DMS79 (cell line): ENCODE data around the gene MRPL14.
"Not testable (repeated sequence)": the region's sequence is repeated elsewhere in the genome, so short reads cannot be mapped to it uniquely, and the experiment has no call there.

Experiments used
- DNase-seq: peaks from one replicate; lab custom pipeline; 2025; lab: John Stamatoyannopoulos, UW

The MRPL14 gene

GRCh38 chr6:44149369-44150012 lies 22.2 kb upstream of the MRPL14 start:
- no peak for DNase-seq

DNA sequence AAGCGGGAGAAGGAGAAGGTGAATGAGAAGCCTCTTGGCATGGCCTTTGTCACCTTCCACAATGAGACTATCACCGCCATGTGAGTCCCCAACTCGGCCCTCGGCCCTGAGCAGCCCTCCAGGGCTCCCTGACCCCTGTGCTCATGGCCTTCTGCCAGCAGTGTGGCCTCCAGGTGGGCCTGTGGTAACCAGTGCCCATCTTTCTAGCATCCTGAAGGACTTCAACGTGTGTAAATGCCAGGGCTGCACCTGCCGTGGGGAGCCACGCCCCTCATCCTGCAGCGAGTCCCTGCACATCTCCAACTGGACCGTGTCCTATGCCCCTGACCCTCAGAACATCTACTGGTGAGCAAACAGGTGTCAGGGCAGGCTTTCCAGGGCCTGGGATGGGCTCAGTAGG lies 21.1 kb upstream of the MRPL14 start:
- DNase-seq, result no peak

DNA sequence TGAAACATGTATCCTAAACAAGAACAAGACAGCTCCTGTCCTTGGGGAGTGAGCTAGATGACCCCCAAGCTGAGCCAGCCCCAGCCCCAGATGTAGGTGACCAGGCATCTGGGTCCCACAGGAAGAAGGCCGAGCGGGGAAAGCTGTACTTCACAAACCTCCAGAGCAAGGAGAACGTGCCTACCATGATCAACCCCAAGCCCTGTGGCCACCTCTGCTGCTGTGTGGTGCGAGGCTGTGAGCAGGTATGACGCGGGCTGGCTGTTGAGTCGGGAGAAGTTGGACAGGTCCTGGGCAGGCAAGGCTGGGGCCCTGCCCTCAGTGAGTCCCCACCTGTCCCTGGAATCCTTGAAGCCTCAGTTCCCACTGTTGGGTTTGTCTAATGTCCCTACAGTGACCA lies 20.0 kb upstream of the MRPL14 start:
- DNase-seq, result no peak

GRCh38 chr6:44146685-44147084 lies 19.4 kb upstream of the MRPL14 start:
- DNase-seq, result no peak

DNA sequence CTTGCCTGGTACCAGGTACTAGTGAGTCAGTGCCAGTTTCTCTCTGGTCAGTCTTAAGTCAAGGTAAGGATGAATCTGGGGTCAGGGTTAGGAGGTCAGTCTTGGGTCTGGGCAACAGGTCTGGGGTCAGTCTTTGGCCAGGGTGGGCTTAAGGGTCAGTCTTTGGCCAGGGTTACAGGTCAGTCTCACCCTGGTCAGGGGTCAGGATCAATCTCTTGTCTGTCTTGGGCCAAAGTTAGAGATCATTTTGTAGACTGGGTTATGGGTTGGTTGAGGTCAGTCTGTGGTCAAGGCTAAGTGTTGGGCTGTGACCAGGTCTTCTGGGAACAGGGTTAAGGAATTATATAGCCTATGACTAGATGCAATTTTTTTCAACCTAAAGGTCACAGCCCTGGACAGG lies 18.6 kb upstream of the MRPL14 start:
- no peak for DNase-seq

DNA sequence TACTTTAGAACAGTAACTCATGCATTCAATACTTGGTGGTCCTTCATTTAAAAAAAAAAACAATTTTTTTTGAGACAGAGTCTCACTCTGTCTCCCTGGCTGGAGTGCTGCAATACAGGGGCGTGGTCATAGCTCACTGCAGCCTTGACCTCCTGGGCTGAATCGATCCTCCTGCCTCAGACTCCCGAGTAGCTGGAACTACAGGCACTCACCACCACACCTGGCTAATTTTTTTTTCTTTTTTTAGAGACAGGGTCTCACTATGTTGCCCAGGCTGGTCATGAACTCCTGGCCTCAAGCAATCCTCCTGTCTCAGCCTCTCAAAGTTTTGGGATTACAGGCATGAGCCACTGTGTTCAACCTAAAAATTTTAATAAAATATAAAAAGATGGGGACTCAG lies 17.3 kb upstream of the MRPL14 start:
- not testable (repeated sequence) for DNase-seq

GRCh38 chr6:44143731-44144130 lies 16.5 kb upstream of the MRPL14 start:
- DNase-seq, result no peak

DNA sequence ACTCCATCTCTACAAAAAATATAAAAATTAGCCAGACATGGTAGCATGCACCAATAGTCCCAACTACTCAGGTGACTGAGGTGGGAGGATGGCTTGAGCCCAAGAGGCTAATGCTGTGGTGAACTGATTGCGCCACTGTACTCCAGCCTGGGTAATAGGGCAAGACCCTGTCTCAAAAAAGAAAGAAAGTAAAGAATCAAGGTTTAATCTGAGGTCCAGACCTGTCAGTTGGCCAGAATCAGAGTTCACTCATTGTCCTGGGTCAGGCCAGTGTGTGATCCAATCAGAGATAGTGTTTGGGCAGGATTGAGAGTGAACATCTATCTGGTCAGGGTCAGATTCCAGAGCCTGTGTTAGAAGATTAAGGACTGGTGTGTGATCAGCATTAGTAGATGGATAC lies 15.6 kb upstream of the MRPL14 start:
- no peak for DNase-seq

- no peak for DNase-seq
Observed at GRCh38 chr6:44139351-44139743, 12.1 kb upstream of the MRPL14 start.

DNA sequence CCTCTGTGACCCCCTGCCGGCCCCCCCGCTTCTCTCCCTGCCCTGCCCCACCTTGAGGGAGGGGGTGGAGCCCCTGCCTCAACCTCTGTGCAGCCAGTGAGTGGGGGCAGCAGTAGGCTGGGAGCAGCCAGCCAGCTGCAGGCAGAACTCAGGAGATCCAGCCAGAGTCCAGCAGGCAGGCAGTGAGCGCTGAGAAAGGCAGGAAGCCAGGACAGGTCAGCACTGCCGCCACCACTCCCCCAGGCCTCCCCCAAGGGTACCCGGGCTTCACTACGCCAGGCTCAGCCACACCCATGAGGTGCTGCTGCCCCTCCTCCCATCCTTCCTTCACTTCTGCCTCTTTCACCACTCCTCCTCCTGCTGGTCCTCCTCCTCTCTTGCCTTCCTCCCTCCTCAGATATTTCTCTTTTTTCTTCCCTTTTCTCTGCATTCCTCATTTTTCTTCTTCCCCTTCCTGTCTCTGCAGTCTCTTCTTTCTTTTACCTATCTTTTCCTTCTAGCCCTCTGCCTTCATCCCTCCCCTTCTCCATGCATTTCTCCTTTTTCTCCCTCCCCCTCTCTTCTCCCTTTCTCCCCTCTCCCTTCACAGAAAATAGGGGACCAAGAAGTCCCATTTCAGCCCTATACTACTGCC lies 11.6 kb upstream of the MRPL14 start:
- no peak for DNase-seq

DNA sequence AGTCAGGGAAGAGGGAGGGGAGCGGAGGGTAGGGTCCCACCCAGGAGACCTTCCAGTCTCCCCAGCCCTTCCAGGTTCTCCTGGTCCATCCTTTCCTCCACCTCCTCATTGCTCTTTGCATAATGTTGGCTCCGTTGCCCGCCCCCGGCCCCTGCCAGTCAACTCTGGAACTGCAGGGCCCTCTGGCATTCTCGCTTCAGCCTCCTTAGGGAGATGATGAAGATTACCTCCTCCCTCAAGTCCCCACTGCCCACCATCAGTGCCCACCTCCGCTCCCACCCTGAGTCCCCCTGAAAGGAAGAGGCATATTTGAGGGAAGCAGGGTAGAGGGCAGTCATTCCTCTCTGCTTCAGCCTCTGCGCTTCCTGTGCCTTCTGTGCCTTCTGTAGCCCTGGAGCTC lies 8.6 kb upstream of the MRPL14 start:
- DNase-seq, result no peak

GRCh38 chr6:44135173-44135758 lies 8.0 kb upstream of the MRPL14 start:
- DNase-seq, result no peak

GRCh38 chr6:44133981-44134711 lies 6.9 kb upstream of the MRPL14 start:
- DNase-seq, result no peak

- DNase-seq, result no peak
Observed at GRCh38 chr6:44133003-44133931, 6.0 kb upstream of the MRPL14 start.

DNA sequence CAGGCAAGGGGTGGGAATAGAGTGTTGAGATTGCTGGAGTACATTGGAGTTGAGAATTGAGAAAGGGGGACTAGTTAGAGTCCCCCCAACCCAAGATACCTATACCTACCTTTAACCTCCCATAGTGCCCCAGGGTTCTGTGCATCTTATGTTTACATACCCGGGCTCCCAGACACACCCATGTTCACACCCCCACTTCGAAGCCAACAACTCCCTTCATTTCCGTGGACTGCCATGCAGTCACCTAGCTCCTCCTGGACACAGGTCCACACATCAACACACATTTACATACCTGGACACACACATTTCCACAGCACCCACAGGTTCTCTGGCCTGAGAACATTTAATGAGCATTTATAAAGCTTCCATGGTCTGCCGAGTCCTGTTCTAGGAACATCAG lies 5.2 kb upstream of the MRPL14 start:
- DNase-seq, result no peak

- no peak for DNase-seq
Observed at GRCh38 chr6:44131892-44132291, 4.6 kb upstream of the MRPL14 start.

DNA sequence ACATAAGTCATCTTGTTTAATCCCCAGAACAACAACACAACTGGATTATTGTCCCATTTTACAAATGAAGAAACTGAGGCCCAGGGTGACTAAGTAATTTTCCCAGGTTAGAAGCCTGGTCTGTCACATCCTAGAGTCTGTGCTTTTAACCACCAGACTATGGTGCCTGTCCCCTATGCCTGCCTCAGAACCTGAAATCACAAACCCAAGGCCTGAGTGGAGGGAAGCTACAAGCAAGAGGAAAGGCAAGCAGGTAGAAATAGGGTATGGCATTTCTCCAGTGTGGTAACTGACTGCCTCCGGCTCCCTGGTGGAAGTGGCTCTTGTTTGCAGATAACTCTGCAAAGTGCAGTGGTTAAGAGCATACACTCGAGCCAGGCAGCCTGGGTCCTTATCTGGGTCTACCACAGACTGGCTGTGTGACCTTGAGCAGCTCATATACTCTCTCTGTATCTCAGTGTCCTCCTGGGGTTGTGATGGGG lies 2.6 kb upstream of the MRPL14 start:
- DNase-seq, result no peak

GRCh38 chr6:44128020-44128917 lies 1.0 kb upstream of the MRPL14 start:
- DNase-seq, result no peak

GRCh38 chr6:44126320-44127149 lies 717 bp downstream of the MRPL14 start:
- DNase-seq, result no peak

DNA sequence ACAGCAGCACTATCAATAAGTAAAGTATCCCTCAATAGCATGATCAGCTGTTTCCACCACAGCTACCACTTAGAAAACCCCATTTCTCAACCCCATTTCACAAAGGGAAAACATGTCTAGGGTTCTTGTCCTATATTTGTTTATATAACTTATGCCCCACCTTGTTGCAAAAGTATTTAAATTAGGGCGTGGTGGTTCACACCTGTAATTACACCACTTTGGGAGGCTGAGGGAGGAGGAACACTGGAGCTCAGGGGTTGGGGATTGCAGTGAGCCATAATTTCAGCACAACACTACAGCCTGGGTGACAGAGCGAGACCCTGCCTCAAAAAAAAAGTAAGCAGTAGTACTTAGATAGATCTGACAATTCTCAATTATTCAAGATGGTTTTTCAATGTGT lies 3.7 kb downstream of the MRPL14 start:
- no peak for DNase-seq
